Caco-2 (cell line): ENCODE results near the gene IL37. TPM values are rescaled to one million over a fixed set of nuclear protein-coding genes. Genes with fewer than 3 reads are reported as not detected.

ENCODE experiments used
- BruUV-seq: library from RNA; stranded (reverse); fragments of 400-500 nt; replicated peaks from 2 replicates; lab custom pipeline; 2021; lab: Mats Ljungman, UMichigan
- CTCF ChIA-PET: fragments of 300-600 bp; sonication (Branson Sonifier 250); formaldehyde crosslinking; loops from one replicate; lab custom pipeline; 2022; ENCODE audit warnings: antibody characterized with exemption; lab: Charles Lee
- POLR2A ChIA-PET: fragments of 300-600 bp; sonication (Branson Sonifier 250); formaldehyde crosslinking; loops from one replicate; lab custom pipeline; 2022; ENCODE audit warnings: antibody characterized with exemption; lab: Charles Lee
- DNase-seq, 2 experiments: peaks; one replicate each; pipeline versions ENCODE4 v3.0.0 to v3.0.0-alpha.2; 2020 to 2022
- H3K27me3 ChIP-seq: replicated peaks from 2 replicates; pipeline ENCODE4 v1.6.0; 2011; ENCODE audit warnings: low read length; ENCODE audit not compliant: control insufficient read depth, insufficient read depth
- H3K36me3 ChIP-seq: 2 replicates; pipeline ENCODE4 v1.5.1; 2011; ENCODE audit warnings: low read length; ENCODE audit not compliant: control insufficient read depth, insufficient read depth
- H3K4me1 ChIP-seq: fragments of 250-450 bp; sonication (Bioruptor Pico); 2 replicates; pipeline ENCODE4 v1.5.1; 2020; ENCODE audit warnings: mild to moderate bottlenecking
- H3K4me3 ChIP-seq: 2 replicates; pipeline ENCODE4 v1.5.1; 2011; ENCODE audit warnings: low read depth, mild to moderate bottlenecking, control low read depth, low read length
- H3K9me3 ChIP-seq: fragments of 250-450 bp; sonication (Bioruptor Pico); 2 replicates; pipeline ENCODE4 v1.5.1; 2020; ENCODE audit warnings: mild to moderate bottlenecking, moderate library complexity
- H3K27ac Mint-ChIP-seq: one replicate; pipeline ENCODE4 v1.8.0; 2022; ENCODE audit warnings: mixed read lengths; ENCODE audit not compliant: unreplicated experiment
- H3K27me3 Mint-ChIP-seq: one replicate; pipeline ENCODE4 v1.8.0; 2022; ENCODE audit warnings: mixed read lengths; ENCODE audit not compliant: insufficient read depth, unreplicated experiment
- H3K36me3 Mint-ChIP-seq: one replicate; pipeline ENCODE4 v1.8.0; 2022; ENCODE audit warnings: mild to moderate bottlenecking, mixed read lengths; ENCODE audit not compliant: insufficient read depth, unreplicated experiment
- H3K4me1 Mint-ChIP-seq: one replicate; pipeline ENCODE4 v1.8.0; 2022; ENCODE audit warnings: low read depth, mixed read lengths; ENCODE audit not compliant: unreplicated experiment
- H3K4me3 Mint-ChIP-seq: one replicate; pipeline ENCODE4 v1.8.0; 2022; ENCODE audit warnings: mild to moderate bottlenecking, moderate library complexity, mixed read lengths; ENCODE audit not compliant: unreplicated experiment
- H3K9me3 Mint-ChIP-seq: one replicate; pipeline ENCODE4 v1.8.0; 2022; ENCODE audit warnings: mixed read lengths; ENCODE audit not compliant: unreplicated experiment
- CTCF ChIP-seq, 2 experiments: fragments of 200-600 bp in 1 of 2; IDR thresholded peaks; 1 replicate in 1 of 2; 2 replicates in 1 of 2; pipeline versions ENCODE4 v1.5.1 to v1.8.0; 2011 to 2022; ENCODE audit warnings: antibody characterized with exemption in 1 of 2, control low read depth in 1 of 2, inconsistent platforms in 1 of 2, low read depth in 1 of 2, low read length in 1 of 2, mild to moderate bottlenecking in 1 of 2, moderate library complexity in 1 of 2; ENCODE audit not compliant: insufficient read depth in 1 of 2, severe bottlenecking in 1 of 2, unreplicated experiment in 1 of 2
- intact Hi-C: fragments of 100-400 bp; cut with micrococcal nuclease; formaldehyde crosslinking; loops from one replicate; pipeline ENCODE4 v1.10.0; 2022; ENCODE audit not compliant: unreplicated experiment
- total RNA-seq: library from RNA; stranded (reverse); gene quantifications from 2 replicates; pipeline ENCODE4 v1.2.3, GENCODE V29; 2022

The IL37 gene
- total RNA-seq, 1 experiment from 2014 or later = not detected

- Mint-ChIP-seq H3K4me1 (no peaks in the 10 kb centered on the region), H3K27me3 (no peaks in the 10 kb centered on the region), H3K9me3 (no peaks in the 10 kb centered on the region), H3K27ac (no peak overlapping the region), H3K4me3 (no peak overlapping the region), H3K36me3 (no peaks in the 10 kb centered on the region)
- H3K9me3 ChIP-seq = no peaks in the 10 kb centered on the region
- no TSS peak for BruUV-seq
- H3K4me1 ChIP-seq = no peaks in the 10 kb centered on the region
- POLR2A ChIA-PET = no interaction called here
- no peak for DNase-seq
- CTCF ChIA-PET = interaction anchor here (1.2 kb wide), 1 partner anchor 60 kb away, joined by 5 read pairs; no protein-coding TSS in a partner anchor
- no peaks in the 10 kb centered on the region for H3K36me3 ChIP-seq
- no peaks in the 10 kb centered on the region for H3K27me3 ChIP-seq
- no peak for TF ChIP-seq CTCF (IDR thresholded peaks at IDR 0.05; ENCODE audit: insufficient read depth in 1 of 2, low read depth in 1 of 2, low read length in 1 of 2, severe bottlenecking in 1 of 2, unreplicated experiment in 1 of 2)
- no peak overlapping the region for H3K4me3 ChIP-seq
- intact Hi-C loops = no loop called here
Observed at GRCh38 chr2:112881217-112881985, 29.6 kb upstream of the IL37 start.

- Mint-ChIP-seq H3K4me3 (no peak overlapping the region), H3K9me3 (no peaks in the 10 kb centered on the region), H3K36me3 (no peaks in the 10 kb centered on the region), H3K27me3 (no peaks in the 10 kb centered on the region), H3K27ac (no peak overlapping the region), H3K4me1 (no peaks in the 10 kb centered on the region)
- Histone ChIP-seq H3K27me3 (no peaks in the 10 kb centered on the region), H3K9me3 (no peaks in the 10 kb centered on the region), H3K4me3 (no peak overlapping the region), H3K36me3 (no peaks in the 10 kb centered on the region), H3K4me1 (no peaks in the 10 kb centered on the region)
- POLR2A ChIA-PET = interaction anchor here (0.7 kb wide), 1 partner anchor 237 kb away, joined by 8 read pairs; no protein-coding TSS in a partner anchor
- CTCF ChIA-PET = no interaction called here
- BruUV-seq = no TSS peak
- no peak for TF ChIP-seq CTCF (IDR thresholded peaks at IDR 0.05; ENCODE audit: insufficient read depth in 1 of 2, low read depth in 1 of 2, low read length in 1 of 2, severe bottlenecking in 1 of 2, unreplicated experiment in 1 of 2)
- DNase-seq = no peak
- intact Hi-C loops = loop anchor here (2.0 kb wide), 1 partner anchor 75 kb away; no protein-coding TSS in a partner anchor
Observed at GRCh38 chr2:112883669-112884068, 27.3 kb upstream of the IL37 start.

GRCh38 chr2:112884869-112885505 is 26.0 kb upstream of the IL37 start:
- Mint-ChIP-seq H3K9me3 (peaks cover 6% of the 10 kb centered on the region), H3K36me3 (no peaks in the 10 kb centered on the region), H3K27ac (no peak overlapping the region), H3K27me3 (no peaks in the 10 kb centered on the region), H3K4me1 (no peaks in the 10 kb centered on the region), H3K4me3 (no peak overlapping the region)
- H3K27me3 ChIP-seq = no peaks in the 10 kb centered on the region
- DNase-seq = peak; percentile 60 to 72
- no TSS peak for BruUV-seq
- H3K4me1 ChIP-seq = no peaks in the 10 kb centered on the region
- POLR2A ChIA-PET = no interaction called here
- no peaks in the 10 kb centered on the region for H3K36me3 ChIP-seq
- H3K9me3 ChIP-seq = peaks cover 4% of the 10 kb centered on the region; the same call in 1 of the 2 replicates
- CTCF ChIA-PET = interaction anchor here (0.5 to 2.5 kb wide), 6 partner anchors 57 to 1717 kb away, joined by 3 to 20 read pairs (median 3); partner anchors contain the start of gene CHCHD5
- intact Hi-C loops = loop anchor here (1.0 to 5.0 kb wide), 3 partner anchors 74 to 136 kb away; partner anchors contain the start of gene CKAP2L
- H3K4me3 ChIP-seq = no peak overlapping the region
- TF ChIP-seq CTCF (IDR thresholded peaks at IDR 0.05; ENCODE audit: insufficient read depth in 1 of 2, low read depth in 1 of 2, low read length in 1 of 2, severe bottlenecking in 1 of 2, unreplicated experiment in 1 of 2) = peak; percentile 41 to 85
